ENCODE results near the gene LRRC39. TPM values are rescaled to one million over a fixed set of nuclear protein-coding genes. Genes with fewer than 3 reads are reported as not detected.
A peak's percentile ranks its signal among the peaks of the same experiment; 100 is the strongest.
"Not testable (repeated sequence)": the region's sequence is repeated elsewhere in the genome, so short reads cannot be mapped to it uniquely, and the experiment has no call there.

The LRRC39 gene
- total RNA-seq = 9.0 TPM

DNA sequence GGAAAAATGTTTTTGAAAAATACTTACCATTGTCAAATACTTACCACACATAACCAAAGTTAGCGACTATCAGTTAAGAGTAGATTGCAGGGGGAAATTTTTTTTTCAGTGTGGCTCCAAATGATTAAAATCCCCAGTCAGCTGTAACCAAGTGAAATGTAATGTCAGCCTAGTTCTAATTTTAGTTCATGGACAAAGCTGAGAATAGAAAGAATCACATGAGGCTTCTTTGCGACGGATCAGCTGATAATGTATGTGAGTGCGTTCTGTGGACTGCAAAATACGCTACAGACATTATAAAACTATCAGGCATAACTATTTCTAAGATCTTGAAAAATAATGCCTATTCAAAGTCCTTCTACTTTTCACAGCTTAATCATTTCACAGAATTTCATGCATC is at the start of gene LRRC39:
LRRC39 (minus strand) TSS at position 166 of the 400 bp plus-strand sequence. CDS start 9,740 bp downstream, outside the sequence.
- DNase-seq (ENCODE audit: low spot score in 2 of 2) (peak in 1 of 2 donors; percentile 16), FAIRE-seq (no peak)

DNA sequence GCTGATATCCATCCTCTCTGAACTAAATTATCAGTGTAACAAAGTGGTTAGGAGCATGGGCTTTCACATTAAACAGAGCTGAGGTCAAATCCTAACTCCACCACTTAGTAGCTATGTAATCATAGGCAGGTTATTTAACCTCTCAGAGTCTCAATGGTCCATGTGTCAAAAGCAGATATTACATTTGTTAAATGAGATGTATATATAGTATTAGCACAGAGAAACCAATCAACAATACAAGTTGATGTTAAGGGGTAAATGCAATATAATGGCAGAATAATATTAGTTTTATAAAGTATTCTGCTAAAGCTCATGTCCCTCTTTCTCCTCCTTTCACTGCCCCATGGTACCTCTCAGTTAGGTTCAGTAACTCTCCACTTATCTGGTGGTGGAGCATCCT is 44.4 kb upstream of the LRRC39 start:
- no peak for DNase-seq (ENCODE audit: low spot score in 2 of 2)
- no peak for FAIRE-seq

- no peak for DNase-seq (ENCODE audit: low spot score in 2 of 2)
- no peak for FAIRE-seq
These were observed 41.8 kb upstream of the LRRC39 start for GRCh38 chr1:100219883-100220282.

- FAIRE-seq (no peak), DNase-seq (ENCODE audit: low spot score in 2 of 2) (no peak)
These were observed 41.4 kb upstream of the LRRC39 start for GRCh38 chr1:100219457-100219856.

- DNase-seq (ENCODE audit: low spot score in 2 of 2) = no peak
- FAIRE-seq = no peak
These were observed 39.8 kb upstream of the LRRC39 start for GRCh38 chr1:100217834-100218233.

DNA sequence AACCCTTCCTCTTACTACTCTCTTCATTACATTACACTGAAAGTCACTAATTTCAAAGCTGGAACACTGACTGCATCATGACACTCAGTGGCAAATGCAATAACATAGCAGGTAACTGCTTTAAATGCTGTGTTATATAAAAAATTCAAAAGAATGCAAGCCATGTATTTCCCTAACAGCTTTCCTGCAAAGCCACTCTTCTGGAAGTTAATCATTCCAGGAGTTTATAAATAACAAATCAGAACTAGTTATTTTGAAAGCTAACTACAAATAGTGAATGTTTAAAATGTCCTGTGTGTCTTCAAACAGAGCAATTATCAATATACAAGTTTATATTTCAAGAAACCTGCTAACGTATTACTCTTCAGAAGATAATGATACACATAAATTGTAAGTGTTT is 37.0 kb upstream of the LRRC39 start:
- FAIRE-seq (no peak), DNase-seq (ENCODE audit: low spot score in 2 of 2) (no peak)

GRCh38 chr1:100213141-100213540 is 35.1 kb upstream of the LRRC39 start:
- no peak for FAIRE-seq
- DNase-seq (ENCODE audit: low spot score in 2 of 2) = no peak

GRCh38 chr1:100206301-100206700 is 28.2 kb upstream of the LRRC39 start:
- DNase-seq (ENCODE audit: low spot score in 2 of 2) (no peak), FAIRE-seq (no peak)

DNA sequence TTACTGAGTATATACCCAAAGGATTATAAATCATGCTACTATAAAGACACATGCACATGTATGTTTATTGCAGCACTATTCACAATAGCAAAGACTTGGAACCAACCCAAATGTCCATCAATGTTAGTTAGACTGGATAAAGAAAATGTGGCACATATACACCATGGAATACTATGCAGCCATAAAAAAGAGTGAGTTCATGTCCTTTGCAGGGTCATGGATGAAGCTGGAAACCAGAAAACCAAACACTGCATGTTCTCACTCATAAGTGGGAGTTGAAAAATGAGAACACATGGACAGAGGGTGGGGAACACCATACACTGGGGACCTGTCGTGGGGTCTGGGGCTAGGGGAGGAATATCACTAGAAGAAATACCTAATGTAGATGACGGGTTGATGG is 27.5 kb upstream of the LRRC39 start:
- not testable (repeated sequence) for FAIRE-seq; DNase-seq (ENCODE audit: low spot score in 2 of 2)

GRCh38 chr1:100205103-100205502 is 27.0 kb upstream of the LRRC39 start:
- DNase-seq (ENCODE audit: low spot score in 2 of 2); FAIRE-seq: not testable (repeated sequence)

GRCh38 chr1:100202703-100203102 is 24.6 kb upstream of the LRRC39 start:
- DNase-seq (ENCODE audit: low spot score in 2 of 2); FAIRE-seq: not testable (repeated sequence)

DNA sequence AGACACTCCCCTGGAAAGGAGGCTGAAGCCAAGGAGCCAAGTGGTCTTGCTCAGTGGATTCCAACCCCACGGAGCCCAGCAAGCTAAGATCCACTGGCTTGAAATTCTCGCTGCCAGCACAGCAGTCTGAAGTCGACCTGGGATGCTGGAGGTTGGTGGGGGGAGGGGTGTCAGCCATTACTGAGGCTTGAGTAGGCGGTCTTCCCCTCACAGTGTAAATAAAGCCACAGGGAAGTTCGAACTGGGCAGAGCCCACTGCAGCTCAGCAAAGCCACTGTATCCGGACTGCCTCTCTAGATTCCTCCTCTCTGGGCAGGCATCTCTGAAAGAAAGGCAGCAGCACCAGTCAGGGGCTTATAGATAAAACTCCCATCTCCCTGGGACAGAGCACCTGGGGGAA is 22.0 kb upstream of the LRRC39 start:
- not testable (repeated sequence) for FAIRE-seq; DNase-seq (ENCODE audit: low spot score in 2 of 2)

- FAIRE-seq (no peak), DNase-seq (ENCODE audit: low spot score in 2 of 2) (no peak)
These were observed 20.5 kb upstream of the LRRC39 start for GRCh38 chr1:100198596-100198995.

- DNase-seq (ENCODE audit: low spot score in 2 of 2) (peak; percentile 28 to 31), FAIRE-seq (no peak)
These were observed 10.6 kb upstream of the LRRC39 start for GRCh38 chr1:100188617-100189016.

DNA sequence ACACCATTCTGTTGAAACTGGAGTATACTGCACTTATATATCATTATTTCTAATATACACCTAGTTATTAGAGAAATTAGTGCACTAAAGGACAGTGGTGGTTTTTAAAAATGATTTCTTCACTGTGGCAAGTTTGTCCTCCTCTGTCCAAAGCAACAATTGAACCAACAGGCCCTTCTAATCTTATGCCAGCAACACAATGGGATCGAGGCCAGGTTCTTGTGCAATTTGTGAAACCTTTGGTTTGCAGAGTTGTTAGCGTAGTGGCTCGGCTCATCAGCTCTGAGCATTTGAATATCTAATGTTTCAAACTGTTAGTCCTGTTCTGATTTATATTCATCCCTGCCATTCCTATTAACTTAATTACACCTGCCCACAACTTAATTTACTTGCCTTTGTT is 9.9 kb upstream of the LRRC39 start:
- FAIRE-seq (no peak), DNase-seq (ENCODE audit: low spot score in 2 of 2) (no peak)

DNA sequence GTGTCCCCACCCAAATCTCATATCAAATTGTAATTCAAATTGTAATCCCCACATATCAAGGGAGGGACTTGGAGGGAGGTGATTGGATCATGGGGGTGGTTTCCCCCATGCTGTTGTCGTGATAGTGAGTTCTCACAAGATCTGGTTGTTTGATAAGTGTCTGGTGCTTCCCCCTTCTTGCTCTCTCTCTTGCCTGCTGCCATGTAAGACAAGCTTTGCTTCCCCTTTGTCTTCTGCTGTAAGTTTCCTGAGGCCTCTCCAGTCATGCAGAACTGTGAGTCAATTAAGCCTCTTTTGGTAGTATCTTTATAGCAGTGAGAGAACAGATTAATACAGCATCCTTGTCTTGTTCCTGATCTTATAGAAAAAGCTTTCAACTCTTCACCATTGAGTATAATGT is 6.5 kb upstream of the LRRC39 start:
- FAIRE-seq (no peak), DNase-seq (ENCODE audit: low spot score in 2 of 2) (no peak)

DNA sequence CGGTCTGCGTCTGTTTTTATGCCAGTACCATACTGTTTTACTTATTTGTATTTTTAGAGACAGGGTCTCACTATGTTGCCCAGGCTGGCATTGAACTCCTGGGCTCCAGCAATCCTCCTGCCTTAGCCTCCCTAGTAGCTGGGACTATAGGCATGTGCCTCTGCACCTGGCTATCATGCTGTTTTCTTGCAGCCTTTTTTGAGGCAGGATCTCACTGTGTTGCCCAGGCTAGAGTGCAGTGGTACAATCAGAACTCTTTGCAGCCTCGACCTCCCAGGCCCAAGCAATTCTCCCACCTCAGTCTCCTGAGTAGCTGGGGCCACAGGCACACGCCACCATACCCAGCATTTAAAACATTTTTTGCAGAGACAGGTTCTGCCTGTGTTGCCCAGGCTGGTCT is 5.3 kb upstream of the LRRC39 start:
- no peak for FAIRE-seq

GRCh38 chr1:100177295-100178041 is 588 bp downstream of the LRRC39 start:
- no peak for DNase-seq (ENCODE audit: low spot score in 2 of 2)
- no peak for FAIRE-seq

More for the DNA sequence above, 5.3 kb upstream of the LRRC39 start:
- DNase-seq (ENCODE audit: low spot score in 2 of 2) = no peak

DNA sequence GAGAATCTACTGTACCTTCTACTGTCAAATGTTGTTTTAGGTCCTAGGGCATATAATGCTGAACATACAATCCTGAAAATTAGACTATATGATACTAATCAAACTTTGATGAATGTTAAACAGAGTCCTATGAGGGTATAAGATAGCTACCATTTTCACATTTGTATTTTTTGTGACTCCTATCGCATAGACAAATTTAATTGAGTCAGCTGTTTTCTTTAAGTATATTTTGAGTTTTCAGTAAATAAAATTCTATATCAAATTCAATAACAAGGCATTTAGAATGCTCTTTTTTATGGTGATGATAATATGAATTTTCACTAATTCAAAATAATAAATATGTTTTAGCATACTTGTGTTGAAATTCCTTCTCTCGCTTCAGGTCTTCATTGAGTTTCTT is 10.0 kb downstream of the LRRC39 start:
- FAIRE-seq = no peak
- no peak for DNase-seq (ENCODE audit: low spot score in 2 of 2)

- FAIRE-seq (no peak), DNase-seq (ENCODE audit: low spot score in 2 of 2) (no peak)
These were observed 13.4 kb downstream of the LRRC39 start for GRCh38 chr1:100164702-100165101.

DNA sequence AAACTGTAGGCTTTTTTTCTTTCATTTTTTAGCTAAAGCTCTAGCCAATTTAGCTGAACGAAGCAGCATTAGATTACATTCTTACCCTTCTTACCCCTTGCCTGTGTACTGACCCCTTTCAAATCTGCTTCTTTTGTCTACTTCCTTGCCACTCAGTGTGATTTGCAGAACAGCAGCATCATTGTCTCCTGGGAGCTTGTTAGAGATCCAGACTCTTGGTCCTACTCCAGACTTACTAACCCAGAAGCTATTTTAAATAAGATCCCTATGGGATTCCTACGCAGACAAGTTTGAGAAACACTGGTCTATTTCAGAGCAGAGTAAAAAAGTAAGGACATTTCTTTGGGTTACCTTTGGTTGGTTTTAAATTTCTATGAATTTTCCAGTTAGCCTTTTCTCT is 13.8 kb downstream of the LRRC39 start:
- DNase-seq (ENCODE audit: low spot score in 2 of 2) (no peak), FAIRE-seq (no peak)

- DNase-seq (ENCODE audit: low spot score in 2 of 2) = no peak
- no peak for FAIRE-seq
These were observed 15.2 kb downstream of the LRRC39 start for GRCh38 chr1:100162881-100163280.
